Neural cell (in vitro differentiated cells): ENCODE results near the gene ZNF672.
A peak's percentile ranks its signal among the peaks of the same experiment; 100 is the strongest.

Source experiments
- EZH2 ChIP-seq: fragments of 200-600, 300-800 bp; shearing (Covaris generic), sonication (generic); IDR thresholded peaks from 2 replicates; pipeline ENCODE4 v1.6.1; 2014; ENCODE audit warnings: antibody characterized with exemption, low read length, borderline replicate concordance, mild to moderate bottlenecking; ENCODE audit not compliant: insufficient read depth, poor library complexity, severe bottlenecking
- MXI1 ChIP-seq: fragments of 450-650 bp; conservative IDR thresholded peaks from 2 replicates; pipeline ENCODE4 v1.6.1; 2014; ENCODE audit warnings: antibody characterized with exemption, mild to moderate bottlenecking; ENCODE audit not compliant: poor library complexity, severe bottlenecking
- POLR2AphosphoS5 ChIP-seq: IDR thresholded peaks from 2 replicates; pipeline ENCODE4 v1.6.1; 2012
- RAD21 ChIP-seq: fragments of 450-650 bp; conservative IDR thresholded peaks from 2 replicates; pipeline ENCODE4 v1.6.1; 2014; ENCODE audit warnings: antibody characterized with exemption, mild to moderate bottlenecking, moderate library complexity
- SMC3 ChIP-seq: fragments of 450-650 bp; conservative IDR thresholded peaks from 2 replicates; pipeline ENCODE4 v1.6.1; 2014; ENCODE audit warnings: antibody characterized with exemption, mild to moderate bottlenecking, moderate library complexity; ENCODE audit not compliant: poor library complexity
- TF ChIP-seq, protein P1 (sequence below): fragments of 450-650 bp; IDR thresholded peaks from 2 replicates; pipeline ENCODE4 v1.5.1; 2014; ENCODE audit warnings: antibody characterized with exemption, mild to moderate bottlenecking, moderate library complexity; ENCODE audit not compliant: poor library complexity, severe bottlenecking
- TF ChIP-seq, protein P2 (sequence below): IDR thresholded peaks from 2 replicates; pipeline ENCODE4 v1.6.1; 2012; ENCODE audit warnings: borderline replicate concordance

GRCh38 chr1:248838357-248839167, 538 bp downstream of the ZNF672 start:
- no peak for TF ChIP-seq EZH2
- TF ChIP-seq, protein P1, sequence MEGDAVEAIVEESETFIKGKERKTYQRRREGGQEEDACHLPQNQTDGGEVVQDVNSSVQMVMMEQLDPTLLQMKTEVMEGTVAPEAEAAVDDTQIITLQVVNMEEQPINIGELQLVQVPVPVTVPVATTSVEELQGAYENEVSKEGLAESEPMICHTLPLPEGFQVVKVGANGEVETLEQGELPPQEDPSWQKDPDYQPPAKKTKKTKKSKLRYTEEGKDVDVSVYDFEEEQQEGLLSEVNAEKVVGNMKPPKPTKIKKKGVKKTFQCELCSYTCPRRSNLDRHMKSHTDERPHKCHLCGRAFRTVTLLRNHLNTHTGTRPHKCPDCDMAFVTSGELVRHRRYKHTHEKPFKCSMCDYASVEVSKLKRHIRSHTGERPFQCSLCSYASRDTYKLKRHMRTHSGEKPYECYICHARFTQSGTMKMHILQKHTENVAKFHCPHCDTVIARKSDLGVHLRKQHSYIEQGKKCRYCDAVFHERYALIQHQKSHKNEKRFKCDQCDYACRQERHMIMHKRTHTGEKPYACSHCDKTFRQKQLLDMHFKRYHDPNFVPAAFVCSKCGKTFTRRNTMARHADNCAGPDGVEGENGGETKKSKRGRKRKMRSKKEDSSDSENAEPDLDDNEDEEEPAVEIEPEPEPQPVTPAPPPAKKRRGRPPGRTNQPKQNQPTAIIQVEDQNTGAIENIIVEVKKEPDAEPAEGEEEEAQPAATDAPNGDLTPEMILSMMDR: no peak
- TF ChIP-seq POLR2AphosphoS5: no peak
- no peak for TF ChIP-seq SMC3
- TF ChIP-seq, protein P2, sequence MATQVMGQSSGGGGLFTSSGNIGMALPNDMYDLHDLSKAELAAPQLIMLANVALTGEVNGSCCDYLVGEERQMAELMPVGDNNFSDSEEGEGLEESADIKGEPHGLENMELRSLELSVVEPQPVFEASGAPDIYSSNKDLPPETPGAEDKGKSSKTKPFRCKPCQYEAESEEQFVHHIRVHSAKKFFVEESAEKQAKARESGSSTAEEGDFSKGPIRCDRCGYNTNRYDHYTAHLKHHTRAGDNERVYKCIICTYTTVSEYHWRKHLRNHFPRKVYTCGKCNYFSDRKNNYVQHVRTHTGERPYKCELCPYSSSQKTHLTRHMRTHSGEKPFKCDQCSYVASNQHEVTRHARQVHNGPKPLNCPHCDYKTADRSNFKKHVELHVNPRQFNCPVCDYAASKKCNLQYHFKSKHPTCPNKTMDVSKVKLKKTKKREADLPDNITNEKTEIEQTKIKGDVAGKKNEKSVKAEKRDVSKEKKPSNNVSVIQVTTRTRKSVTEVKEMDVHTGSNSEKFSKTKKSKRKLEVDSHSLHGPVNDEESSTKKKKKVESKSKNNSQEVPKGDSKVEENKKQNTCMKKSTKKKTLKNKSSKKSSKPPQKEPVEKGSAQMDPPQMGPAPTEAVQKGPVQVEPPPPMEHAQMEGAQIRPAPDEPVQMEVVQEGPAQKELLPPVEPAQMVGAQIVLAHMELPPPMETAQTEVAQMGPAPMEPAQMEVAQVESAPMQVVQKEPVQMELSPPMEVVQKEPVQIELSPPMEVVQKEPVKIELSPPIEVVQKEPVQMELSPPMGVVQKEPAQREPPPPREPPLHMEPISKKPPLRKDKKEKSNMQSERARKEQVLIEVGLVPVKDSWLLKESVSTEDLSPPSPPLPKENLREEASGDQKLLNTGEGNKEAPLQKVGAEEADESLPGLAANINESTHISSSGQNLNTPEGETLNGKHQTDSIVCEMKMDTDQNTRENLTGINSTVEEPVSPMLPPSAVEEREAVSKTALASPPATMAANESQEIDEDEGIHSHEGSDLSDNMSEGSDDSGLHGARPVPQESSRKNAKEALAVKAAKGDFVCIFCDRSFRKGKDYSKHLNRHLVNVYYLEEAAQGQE: peak; percentile 86
- TF ChIP-seq RAD21: no peak
- peak; percentile 26 for TF ChIP-seq MXI1
